GM19193 (cell line): ENCODE measurements around the gene NID1.

ENCODE experiments used
- POLR2A ChIP-seq: IDR thresholded peaks from 4 replicates; pipeline ENCODE4 v1.6.1; 2011; ENCODE audit not compliant: insufficient read depth, insufficient read length; ENCODE audit errors: extremely low read depth

NID1 gene

GRCh38 chr1:236052232-236052993 is 12.5 kb downstream of the NID1 start:
- TF ChIP-seq POLR2A: no peak

GRCh38 chr1:236051242-236051791 is 13.6 kb downstream of the NID1 start:
- TF ChIP-seq POLR2A: no peak

DNA sequence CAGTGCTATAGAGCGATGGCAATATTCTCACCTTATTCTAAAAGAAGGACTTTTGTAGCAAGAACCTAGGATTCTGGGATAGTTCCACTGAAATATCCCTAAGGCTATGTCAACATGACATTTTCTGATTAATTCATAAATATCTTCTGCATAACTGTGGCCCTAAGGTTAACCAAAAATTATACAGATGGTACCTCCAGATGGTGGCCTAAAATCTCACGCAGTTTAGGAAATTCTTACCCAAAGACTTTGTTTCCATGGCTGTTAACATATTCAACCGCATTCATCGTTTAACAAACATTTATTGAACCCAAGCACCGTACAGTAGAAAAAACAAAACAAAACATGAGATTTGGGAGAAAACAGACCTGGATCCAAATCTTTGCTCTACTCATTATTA is 19.1 kb downstream of the NID1 start:
- TF ChIP-seq POLR2A: no peak

GRCh38 chr1:236044341-236044740 is 20.5 kb downstream of the NID1 start:
- TF ChIP-seq POLR2A: no peak

GRCh38 chr1:236041631-236042618 is 23.0 kb downstream of the NID1 start:
- TF ChIP-seq POLR2A: no peak

GRCh38 chr1:236039740-236040685 is 24.9 kb downstream of the NID1 start:
- no peak for TF ChIP-seq POLR2A

- TF ChIP-seq POLR2A: no peak
Observed at GRCh38 chr1:236038034-236038433, 26.9 kb downstream of the NID1 start.

GRCh38 chr1:236035681-236036101 is 29.2 kb downstream of the NID1 start:
- no peak for TF ChIP-seq POLR2A

DNA sequence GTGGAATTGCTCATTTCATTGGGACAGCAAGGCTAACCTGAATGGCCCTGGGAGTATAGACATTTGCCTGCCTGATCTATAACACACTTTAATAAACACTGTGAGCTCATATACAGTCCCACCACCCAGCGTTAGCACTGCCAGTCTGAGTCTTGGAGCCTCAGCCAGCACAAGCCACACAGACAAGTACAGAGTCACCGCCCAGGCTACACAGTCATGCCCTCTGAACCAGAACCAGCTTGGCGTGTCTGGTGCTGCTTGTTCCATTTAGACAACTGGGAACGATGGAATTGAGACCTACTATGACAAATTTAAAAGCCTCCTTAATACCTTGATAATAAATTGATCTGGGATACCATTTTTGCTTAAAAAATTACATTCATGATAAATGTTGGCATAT is 31.6 kb downstream of the NID1 start:
- no peak for TF ChIP-seq POLR2A

DNA sequence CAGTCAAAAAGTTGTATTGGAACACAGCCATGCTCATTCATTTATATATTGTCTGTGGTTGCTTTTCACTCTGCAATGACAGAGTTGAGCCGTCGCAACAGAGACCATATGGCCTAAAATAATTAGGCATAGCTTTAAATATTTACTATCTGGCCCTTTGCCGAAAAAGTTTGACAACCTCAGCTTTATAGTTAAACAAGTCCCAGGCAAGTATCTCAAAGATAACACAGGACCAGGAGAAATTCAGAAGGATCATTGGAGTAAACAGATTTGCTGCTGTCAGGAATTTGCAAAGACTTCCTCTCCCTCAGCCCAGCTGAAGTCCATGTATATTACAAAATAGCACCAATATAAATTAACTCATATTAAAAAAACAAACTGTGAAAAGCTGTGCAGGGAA is 34.4 kb downstream of the NID1 start:
- no peak for TF ChIP-seq POLR2A

GRCh38 chr1:236029428-236029940 is 35.4 kb downstream of the NID1 start:
- TF ChIP-seq POLR2A: no peak

DNA sequence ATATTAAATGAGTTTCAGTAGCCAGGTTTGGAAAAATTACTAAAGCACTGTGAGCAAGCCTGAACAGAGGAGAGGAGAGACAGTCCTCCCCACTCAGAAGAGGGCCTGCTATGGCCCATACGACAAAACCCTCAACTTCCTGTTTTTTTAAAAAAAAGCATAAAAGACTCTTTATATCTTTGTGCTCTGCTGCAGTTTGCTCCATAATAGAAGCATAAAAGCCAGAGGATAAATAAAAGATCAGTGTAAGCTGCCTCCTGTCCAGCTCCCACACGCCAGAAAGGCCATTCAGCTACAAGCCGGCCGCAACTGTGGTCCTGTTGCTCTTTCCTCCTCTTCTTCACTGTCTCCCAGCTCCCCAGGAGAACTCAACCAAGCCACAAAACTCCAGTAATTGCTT is 37.8 kb downstream of the NID1 start:
- TF ChIP-seq POLR2A: no peak

DNA sequence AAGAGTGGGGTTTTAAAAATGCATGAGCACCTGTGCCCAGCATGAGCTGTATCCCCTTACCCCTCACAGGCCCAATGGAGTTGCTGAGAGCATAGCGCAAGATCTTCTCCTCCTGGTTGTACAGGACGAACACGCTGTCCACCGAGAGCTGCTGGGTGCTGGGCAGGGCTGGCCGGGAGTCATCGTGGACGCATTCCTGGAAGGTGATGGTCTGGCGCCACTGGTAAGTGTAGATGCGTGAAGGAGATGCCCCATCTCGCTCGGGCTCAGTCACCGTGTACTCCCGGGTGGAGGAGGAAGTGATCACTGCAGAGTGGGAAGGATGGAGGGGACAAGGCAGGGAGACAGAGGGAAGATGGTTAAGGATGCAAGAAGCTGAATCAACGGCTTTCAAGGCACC is 39.1 kb downstream of the NID1 start:
- no peak for TF ChIP-seq POLR2A

- TF ChIP-seq POLR2A: no peak
Observed at GRCh38 chr1:236024641-236025040, 40.2 kb downstream of the NID1 start.

GRCh38 chr1:236023926-236024565 is 40.8 kb downstream of the NID1 start:
- no peak for TF ChIP-seq POLR2A
